Upper lobe of left lung (tissue), 6 donors: ENCODE measurements around the gene CCR9. TPM values are rescaled to one million over a fixed set of nuclear protein-coding genes. Genes with fewer than 3 reads are reported as not detected.

ENCODE experiments used
- ATAC-seq, 2 donors: fragments of 200-7000 bp; cut with Tn5 transposase; one replicate each; pipeline ENCODE4 v1.9.1; 2022; ENCODE audit warnings: mild to moderate bottlenecking in 2 of 2, moderate library complexity in 2 of 2; ENCODE audit not compliant: low FRiP score in 2 of 2
- DNase-seq, 2 donors: peaks; one replicate each; pipeline ENCODE4 v3.0.0-alpha.2; 2019 to 2020
- H3K27ac ChIP-seq, 4 donors: fragments of 200-600 bp; sonication (generic); one replicate each; pipeline ENCODE4 v1.5.1; 2016 to 2019
- H3K27me3 ChIP-seq, 4 donors: fragments of 200-600 bp; sonication (generic); one replicate each; pipeline ENCODE4 v1.5.1; 2017 to 2019
- H3K36me3 ChIP-seq, 4 donors: fragments of 200-600 bp; sonication (generic); one replicate each; pipeline ENCODE4 v1.5.1; 2016 to 2019
- H3K4me1 ChIP-seq, 4 donors: fragments of 200-600 bp; sonication (generic); one replicate each; pipeline ENCODE4 v1.5.1; 2018 to 2019
- H3K4me3 ChIP-seq, 4 donors: fragments of 200-600 bp; sonication (generic); one replicate each; pipeline ENCODE4 v1.5.1; 2017 to 2019; ENCODE audit warnings: mild to moderate bottlenecking in 2 of 4, moderate library complexity in 1 of 4
- H3K9me3 ChIP-seq, 4 donors: fragments of 200-600 bp; sonication (generic); one replicate each; pipeline ENCODE4 v1.5.1; 2018 to 2019
- CTCF ChIP-seq, 6 experiments: fragments of 450-650 bp in 4 of 6; fragments of 200-600 bp in 2 of 6; sonication (generic) in 2 of 6; IDR thresholded peaks; one replicate each; pipeline ENCODE4 v1.5.1; 2016 to 2019; ENCODE audit warnings: antibody characterized with exemption in 6 of 6
- EP300 ChIP-seq, 4 donors: sonication (generic); formaldehyde crosslinking; IDR thresholded peaks; one replicate each; pipeline ENCODE4 v1.5.1; 2017; ENCODE audit warnings: antibody characterized with exemption in 4 of 4, control low read depth in 2 of 4
- POLR2A ChIP-seq, 4 donors: fragments of 450-650 bp; IDR thresholded peaks; one replicate each; pipeline ENCODE4 v1.5.1; 2016 to 2017; ENCODE audit warnings: antibody characterized with exemption in 4 of 4, mild to moderate bottlenecking in 2 of 4
- POLR2AphosphoS5 ChIP-seq, 2 donors: sonication (generic); formaldehyde crosslinking; IDR thresholded peaks; one replicate each; pipeline ENCODE4 v1.5.1; 2017; ENCODE audit warnings: antibody characterized with exemption in 2 of 2
- WGBS, 2 donors: methylation state at CpG; one replicate each; pipeline ENCODE4 v1.1.5; 2017 to 2018; 5-methylcytosine and 5-hydroxymethylcytosine counted together
- total RNA-seq, 6 donors: library from RNA; depleted of rRNA in 4 of 6; stranded (reverse); fragments of >200 nt in 4 of 6; gene quantifications; one replicate each; pipeline versions ENCODE4 v1.1.0 to v1.2.1, GENCODE V29; 2016 to 2021
- donor health status: DM: no; HTN: no; CAD: no; lungs with moderate emphysema.
- donor health status: DM: no; HTN: yes; CAD: no; lungs with severe emphysema.

CCR9 gene
- total RNA-seq, 6 donors from 2014 or later: 0.11 to 0.13 TPM; not detected in 4

GRCh38 chr3:45895686-45896468 lies 9.5 kb downstream of the CCR9 start:
- TF ChIP-seq POLR2AphosphoS5 (IDR thresholded peaks at IDR 0.05) (no peak), EP300 (IDR thresholded peaks at IDR 0.05) (no peak), POLR2A (IDR thresholded peaks at IDR 0.05) (no peak), CTCF (IDR thresholded peaks at IDR 0.05) (no peak)
- DNase-seq (no peak), ATAC-seq (no peak)
- Histone ChIP-seq H3K27ac (no peak overlapping the region), H3K4me3 (no peak overlapping the region), H3K9me3 (no peaks in the 10 kb centered on the region), H3K4me1 (no peaks in the 10 kb centered on the region), H3K27me3 (no peaks in the 10 kb centered on the region), H3K36me3 (no peaks in the 10 kb centered on the region)
- WGBS, 2 donors: 90 to 97% methylated on average over 3 to 5 of the region's 5 CpGs

DNA sequence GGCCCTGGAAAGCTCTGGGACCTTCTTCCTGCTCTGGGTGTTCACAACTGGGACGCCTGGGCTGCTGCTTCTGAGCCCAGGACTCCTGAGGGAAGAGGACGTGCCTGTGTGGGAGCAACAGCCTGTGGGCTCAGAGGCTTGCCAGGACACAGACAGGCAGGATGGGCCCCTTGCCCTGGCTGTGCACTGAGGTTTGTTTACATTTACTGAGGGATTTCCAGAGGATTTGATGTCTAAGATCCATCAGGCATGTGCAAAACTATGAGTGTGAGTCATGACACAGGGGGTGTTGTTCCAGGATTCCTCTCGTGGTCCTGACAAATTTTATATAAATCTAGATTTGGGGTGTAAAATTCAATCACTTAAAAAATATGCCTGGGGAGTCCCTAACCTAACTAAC lies 10.6 kb downstream of the CCR9 start:
- WGBS, 2 donors: 56 to 70% methylated on average over 3 of the region's 3 CpGs
- DNase-seq: no peak
- TF ChIP-seq CTCF (IDR thresholded peaks at IDR 0.05): no peak
- TF ChIP-seq EP300 (IDR thresholded peaks at IDR 0.05): no peak
- TF ChIP-seq POLR2AphosphoS5 (IDR thresholded peaks at IDR 0.05): no peak
- TF ChIP-seq POLR2A (IDR thresholded peaks at IDR 0.05): no peak
- H3K4me1 ChIP-seq: no peaks in the 10 kb centered on the region
- no peak overlapping the region for H3K4me3 ChIP-seq
- H3K36me3 ChIP-seq: no peaks in the 10 kb centered on the region
- no peak overlapping the region for H3K27ac ChIP-seq
- no peaks in the 10 kb centered on the region for H3K9me3 ChIP-seq
- no peaks in the 10 kb centered on the region for H3K27me3 ChIP-seq
- no peak for ATAC-seq

DNA sequence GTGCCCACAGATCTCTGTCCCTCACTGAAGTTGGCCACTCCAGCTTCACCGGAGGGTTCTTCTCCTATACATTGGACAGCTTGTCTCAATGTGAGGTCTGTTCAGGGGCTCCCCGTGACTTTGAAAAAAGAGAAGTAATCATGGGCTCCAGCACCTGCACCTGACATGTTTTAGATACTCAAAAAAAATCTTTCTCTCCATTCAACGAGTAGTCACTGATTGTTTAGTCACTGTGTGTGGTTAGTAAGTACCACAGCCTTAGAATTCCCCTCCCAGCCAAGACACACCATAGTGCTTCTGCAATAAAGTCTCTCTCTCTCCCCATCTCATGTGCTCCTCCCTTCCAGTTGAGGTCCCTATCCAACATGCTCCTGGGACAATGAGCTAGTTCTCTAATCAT lies 18.6 kb downstream of the CCR9 start:
- H3K27ac ChIP-seq: no peak overlapping the region
- WGBS, 2 donors: 75 to 82% methylated on average over 3 of the region's 3 CpGs
- H3K4me1 ChIP-seq: no peaks in the 10 kb centered on the region
- TF ChIP-seq EP300 (IDR thresholded peaks at IDR 0.05) (no peak), CTCF (IDR thresholded peaks at IDR 0.05) (no peak), POLR2AphosphoS5 (IDR thresholded peaks at IDR 0.05) (no peak), POLR2A (IDR thresholded peaks at IDR 0.05) (no peak)
- H3K27me3 ChIP-seq: no peaks in the 10 kb centered on the region
- H3K4me3 ChIP-seq: no peak overlapping the region
- DNase-seq (no peak), ATAC-seq (no peak)
- no peaks in the 10 kb centered on the region for H3K36me3 ChIP-seq
- H3K9me3 ChIP-seq: no peaks in the 10 kb centered on the region

- Histone ChIP-seq H3K36me3 (no peaks in the 10 kb centered on the region), H3K4me1 (no peaks in the 10 kb centered on the region), H3K27ac (no peak overlapping the region), H3K27me3 (no peaks in the 10 kb centered on the region), H3K4me3 (no peak overlapping the region), H3K9me3 (no peaks in the 10 kb centered on the region)
- ATAC-seq: no peak
- WGBS, 2 donors: 78 to 93% methylated on average over 2 to 3 of the region's 3 CpGs
- TF ChIP-seq CTCF (IDR thresholded peaks at IDR 0.05): no peak
- TF ChIP-seq EP300 (IDR thresholded peaks at IDR 0.05): no peak
- no peak for TF ChIP-seq POLR2A (IDR thresholded peaks at IDR 0.05)
- no peak for TF ChIP-seq POLR2AphosphoS5 (IDR thresholded peaks at IDR 0.05)
- no peak for DNase-seq
Measured at GRCh38 chr3:45905755-45906154, 19.4 kb downstream of the CCR9 start.
